EL (cell line): ENCODE data around the gene ST6GALNAC2.

Experiments
- DNase-seq: peaks from one replicate; pipeline ENCODE4 v3.0.0-alpha.2; 2016

ST6GALNAC2 gene

DNA sequence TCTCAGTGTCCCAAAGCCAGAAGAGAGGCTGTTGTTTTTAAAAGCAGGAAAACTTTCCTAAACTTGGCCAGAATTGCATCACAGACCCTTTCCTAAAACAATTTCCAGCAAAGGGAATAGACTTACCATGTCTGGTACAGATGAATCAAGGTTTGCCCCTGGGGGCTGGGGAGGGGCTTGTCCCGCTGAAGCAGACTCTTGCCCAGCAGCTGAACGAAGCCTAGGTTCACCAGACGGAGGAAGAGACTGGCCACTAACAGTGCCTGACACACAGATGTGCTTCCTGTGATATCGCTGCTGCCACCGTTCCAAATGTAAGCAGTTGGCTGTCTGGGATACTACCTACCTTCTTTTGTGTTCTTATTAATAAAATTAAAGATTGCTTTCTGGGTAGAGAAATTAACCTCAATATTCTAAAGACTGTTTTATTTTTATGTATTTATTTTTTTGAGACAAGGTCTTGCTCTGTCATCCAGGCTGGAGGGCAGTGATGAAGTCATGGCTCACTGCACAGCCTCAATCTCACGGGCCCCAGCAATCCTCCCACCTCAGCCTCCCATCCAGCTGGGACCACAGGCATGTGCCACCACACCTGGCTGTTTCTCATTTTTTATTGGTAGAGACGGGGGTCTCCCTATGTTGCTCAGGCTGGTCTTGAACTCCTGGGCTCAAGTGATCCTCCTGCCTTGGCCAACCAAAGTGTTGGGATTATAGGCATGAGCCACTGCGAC, 32.3 kb downstream of the ST6GALNAC2 start:
- no peak for DNase-seq

DNA sequence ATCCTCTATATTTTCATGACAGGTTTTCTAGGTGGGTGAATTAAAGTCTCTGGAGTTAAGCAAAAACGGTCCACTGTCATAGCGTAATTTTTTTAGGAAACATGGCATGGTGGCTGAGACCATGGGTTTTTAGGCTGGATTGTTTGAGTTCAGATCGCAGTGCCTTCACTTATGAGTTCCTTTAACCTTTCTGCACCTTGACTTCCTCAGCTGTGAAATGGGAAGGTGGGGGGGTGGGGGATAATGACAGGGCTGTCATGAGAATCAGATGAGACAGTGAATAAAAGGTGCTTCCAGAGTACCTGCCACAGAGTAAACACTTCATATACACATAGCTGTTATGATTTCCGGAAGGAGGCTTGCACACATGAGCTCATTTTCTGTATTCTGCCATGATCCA, 34.0 kb downstream of the ST6GALNAC2 start:
- DNase-seq, result no peak

DNA sequence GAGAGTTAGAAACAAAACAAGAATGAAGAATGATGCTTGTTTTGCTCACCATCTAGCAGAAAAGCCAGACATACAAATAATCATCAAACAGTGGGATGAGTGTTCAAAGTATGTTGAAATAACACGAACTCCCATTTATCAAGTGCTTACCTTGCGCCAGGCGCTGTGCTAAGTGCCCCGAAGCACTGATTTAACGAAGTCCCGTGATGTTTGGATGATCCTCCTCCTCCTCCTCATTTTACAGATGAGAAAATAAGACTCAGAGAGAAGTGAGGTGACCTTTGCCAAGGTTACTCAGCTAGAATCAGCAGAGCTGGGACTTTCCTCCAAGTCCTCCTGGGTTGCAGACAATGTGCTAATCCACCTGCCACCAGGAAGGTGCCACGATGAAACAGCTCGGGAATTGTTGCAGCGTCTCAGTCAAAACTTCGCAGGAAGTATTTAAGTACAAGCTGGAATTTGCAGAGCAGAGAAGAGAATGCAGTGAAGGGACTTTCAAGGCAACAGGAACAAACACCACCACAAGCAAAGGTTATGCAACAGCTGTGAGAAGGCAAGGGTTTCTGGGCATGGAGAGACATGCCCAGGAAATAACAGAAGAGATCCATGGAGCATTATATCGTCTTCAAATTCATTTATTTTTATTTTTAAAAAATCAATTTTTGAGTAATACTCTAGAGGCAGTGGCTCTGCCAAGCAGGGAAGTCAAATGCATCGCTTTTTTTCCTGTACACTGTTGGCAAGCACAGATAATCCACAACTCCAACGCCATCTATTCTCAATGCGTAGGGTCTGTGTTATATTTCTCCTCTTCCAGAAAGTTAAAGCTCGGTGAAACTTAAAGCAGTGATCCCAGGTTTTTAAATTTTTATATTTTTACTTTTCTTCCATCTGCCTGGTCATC, 34.7 kb downstream of the ST6GALNAC2 start:
- no peak for DNase-seq

DNA sequence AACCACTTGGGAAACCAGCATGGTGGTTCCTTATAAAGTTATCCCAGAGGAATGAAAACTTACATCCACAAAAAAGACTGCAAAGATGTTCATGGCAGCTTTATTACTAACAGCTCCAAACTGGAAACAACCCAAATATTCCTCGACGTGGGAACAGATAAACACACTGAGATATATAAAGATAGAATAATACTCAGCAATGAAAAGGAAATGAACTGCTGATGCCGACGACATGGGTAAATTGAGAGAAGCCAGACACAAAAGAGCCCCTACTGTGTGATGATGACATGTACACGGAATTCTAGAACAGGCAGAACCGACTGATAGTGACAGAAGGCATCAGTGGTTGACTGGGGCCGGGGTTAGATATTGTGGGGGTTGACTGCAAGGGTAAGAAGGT, 36.1 kb downstream of the ST6GALNAC2 start:
- DNase-seq, result no peak

DNA sequence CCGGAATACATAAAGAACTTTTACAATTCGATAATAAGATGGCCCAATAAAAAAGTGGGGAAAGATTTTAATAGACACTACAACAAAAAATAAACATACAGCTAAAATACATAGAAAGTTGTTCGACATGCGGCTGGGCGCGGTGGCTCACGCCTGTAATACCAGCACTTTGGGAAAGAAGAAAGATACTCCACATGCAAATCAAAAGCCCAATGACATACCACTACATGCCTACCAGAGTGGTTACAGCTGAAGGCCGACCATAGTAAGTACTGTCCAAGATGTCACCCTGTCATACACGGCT, 36.5 kb downstream of the ST6GALNAC2 start:
- DNase-seq, result no peak

DNA sequence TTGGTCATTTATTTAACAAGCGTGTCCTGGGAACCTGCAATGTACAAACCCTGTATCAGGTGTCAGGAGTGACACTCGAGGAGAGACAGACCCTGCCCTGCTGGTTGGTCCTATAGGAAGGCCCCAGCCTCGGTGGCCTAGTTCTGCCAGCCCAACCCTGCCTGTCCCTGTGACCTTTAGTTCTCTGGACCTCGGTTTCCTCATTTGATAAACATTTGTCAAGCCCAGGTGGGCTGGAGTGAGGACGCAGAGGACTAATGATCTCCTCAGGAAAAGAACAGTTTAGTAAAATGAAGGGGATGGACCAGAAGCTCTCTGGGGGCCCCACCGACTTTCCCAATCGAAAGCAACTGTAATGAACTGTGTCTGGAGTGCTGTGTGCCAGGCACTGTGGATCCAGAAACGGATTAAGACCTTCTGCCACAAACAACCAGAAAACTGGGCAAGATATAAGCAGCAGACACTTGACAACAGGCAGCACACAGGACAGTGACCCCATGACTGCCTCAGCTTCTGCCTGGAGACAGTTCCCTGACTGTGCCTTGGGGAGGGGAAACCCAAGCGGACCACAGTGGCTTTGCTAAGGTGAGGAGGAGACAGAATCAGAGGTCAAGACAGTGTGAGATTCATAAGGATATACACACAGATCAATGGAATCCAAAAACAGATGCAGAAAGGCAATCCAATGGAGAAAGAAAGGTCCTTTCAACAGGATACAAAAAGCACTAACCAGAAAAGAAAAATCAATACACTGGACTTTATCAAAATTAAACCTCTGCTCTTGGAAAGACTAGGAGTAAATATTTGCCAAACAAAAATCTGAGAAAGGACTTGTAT, 37.1 kb downstream of the ST6GALNAC2 start:
- no peak for DNase-seq

DNA sequence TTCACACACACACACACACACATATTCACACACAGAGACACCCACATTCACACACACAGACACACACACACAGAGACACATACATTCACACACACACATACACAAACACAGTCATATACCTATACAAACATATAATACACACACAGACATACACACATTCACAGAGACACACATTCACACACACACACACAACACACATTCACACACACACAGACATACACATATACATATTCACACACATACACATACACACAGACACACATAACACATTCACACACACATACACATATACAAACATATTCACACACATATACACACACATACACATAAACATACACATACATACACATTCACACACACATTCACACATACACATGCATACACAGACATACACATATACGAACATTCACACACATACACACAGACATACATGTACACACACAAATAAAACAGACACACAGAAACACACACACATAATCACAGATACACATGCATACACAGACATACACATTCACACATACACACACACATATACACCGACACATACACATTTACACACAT, 37.9 kb downstream of the ST6GALNAC2 start:
- DNase-seq, result no peak

DNA sequence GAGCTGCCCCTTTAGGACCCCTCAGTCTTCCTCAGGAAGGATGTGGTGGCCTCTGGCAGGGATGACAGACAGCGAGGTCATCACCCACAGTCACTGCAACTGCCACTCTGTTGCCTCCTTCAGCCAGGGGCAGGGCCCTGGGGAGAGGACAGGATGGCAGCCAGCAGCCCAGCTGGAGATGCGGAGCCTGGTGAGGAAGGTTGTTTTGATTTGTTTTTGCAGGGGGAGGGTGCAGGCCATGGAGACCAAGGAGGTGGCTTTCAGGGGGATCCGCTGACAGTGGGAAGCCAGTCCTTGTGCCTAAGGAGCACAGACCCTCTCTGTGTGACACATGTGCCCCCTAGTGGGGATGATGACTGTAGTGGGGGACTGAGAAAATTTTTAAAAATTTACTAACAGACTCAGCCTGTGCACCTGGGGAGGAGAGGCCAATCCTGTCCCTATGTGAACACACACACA, 38.4 kb downstream of the ST6GALNAC2 start:
- peak; percentile 70 for DNase-seq

DNA sequence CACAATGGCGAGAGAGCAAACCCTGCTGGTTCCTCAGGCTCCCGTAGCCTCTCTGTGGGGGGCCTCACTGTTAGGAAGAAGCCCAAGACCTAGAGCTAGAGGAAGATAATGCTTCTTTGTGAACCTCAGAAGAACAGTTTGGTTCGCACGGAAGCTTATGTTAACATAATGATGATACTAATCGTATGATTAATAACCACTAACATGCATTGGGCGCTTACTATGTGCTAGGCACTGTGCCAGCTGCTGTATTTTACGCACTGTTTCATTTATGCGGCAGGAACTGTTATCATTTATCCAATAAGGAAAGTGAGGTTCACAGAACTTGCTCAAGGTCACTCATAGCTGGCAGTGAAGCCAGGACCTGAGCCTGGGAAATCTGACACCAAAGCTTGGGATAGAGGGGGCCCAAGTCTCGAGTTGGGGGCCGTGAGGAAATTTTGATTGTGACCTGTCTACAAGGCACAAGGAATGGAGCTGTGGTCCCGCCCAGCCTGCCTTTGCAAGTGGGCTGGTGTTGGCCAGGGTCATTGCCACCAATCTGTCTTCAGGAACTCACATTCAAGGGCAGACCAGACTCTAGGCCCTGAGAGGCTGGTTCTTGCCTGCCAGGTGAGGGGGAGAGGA, 39.0 kb downstream of the ST6GALNAC2 start:
- peak; percentile 95 for DNase-seq

DNA sequence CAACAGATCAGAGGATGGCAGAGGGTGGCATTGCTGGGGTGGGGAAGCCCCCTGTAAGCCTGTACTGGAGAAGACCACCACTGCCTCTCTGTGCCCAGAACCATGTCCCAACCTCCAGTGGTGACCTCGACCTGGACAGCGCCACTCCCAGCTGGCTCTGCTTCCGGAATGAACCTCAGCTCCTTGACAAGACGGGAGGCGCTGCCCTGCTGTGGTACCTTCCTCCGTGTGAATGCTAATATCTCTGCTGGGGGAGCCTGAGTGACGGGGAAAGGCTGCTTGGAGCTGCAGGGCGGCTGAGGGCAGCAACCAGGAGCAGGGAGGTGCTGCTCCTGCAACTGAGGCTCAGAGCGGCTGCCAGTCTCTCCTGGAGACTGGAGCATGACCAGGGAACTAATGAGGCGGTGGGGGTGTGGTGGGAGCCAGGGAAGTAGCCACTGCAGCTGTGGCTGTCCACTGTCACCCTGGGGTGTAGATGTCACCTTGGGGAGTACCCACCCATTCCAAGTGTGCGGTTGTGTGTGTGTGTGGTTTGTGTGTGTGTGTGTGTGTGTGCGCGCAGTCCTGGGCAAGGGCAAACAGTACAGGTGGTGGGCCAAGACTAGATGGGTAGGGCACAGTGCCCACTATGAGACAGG, 39.6 kb downstream of the ST6GALNAC2 start:
- no peak for DNase-seq

DNA sequence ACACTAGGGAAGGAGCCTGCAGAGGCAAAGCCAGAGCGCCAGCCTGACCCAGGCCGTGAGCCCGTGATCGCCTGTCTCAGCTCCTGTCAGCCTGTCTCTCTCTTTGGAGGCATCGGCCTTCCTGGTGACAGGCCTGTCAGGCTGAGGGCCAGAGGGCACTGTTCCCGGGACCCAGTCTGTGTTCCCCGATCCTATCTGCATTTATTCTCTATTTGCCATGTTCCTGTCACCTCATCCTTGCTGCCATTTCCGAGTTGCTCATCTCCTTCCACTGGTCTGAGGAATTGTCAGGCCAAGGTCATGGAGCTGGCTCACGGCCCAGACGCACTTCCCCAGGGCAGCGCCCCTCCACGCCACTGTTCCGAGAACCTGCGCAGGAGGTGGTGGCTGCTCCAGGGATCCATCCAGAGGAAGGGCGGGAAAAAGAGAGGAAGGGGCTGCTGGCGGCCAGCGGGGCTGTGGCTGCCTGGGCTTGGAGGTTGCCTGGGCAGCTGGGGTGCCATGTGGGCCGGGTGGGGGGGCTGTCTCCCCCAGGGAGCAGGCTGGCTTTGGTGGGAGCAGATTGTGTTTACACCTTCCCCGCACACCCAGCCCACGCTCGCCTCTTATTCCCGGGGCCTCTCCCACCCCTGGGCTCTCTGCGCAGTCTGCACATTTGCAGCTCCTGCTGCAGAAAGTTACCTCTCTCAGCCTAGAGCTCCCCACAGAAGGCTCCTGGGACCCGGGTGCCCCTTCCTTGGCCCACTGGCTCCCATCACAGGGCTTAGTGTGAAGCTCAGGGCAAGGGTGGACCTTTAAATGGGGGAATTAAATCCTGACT, 40.9 kb downstream of the ST6GALNAC2 start:
- DNase-seq, result no peak

DNA sequence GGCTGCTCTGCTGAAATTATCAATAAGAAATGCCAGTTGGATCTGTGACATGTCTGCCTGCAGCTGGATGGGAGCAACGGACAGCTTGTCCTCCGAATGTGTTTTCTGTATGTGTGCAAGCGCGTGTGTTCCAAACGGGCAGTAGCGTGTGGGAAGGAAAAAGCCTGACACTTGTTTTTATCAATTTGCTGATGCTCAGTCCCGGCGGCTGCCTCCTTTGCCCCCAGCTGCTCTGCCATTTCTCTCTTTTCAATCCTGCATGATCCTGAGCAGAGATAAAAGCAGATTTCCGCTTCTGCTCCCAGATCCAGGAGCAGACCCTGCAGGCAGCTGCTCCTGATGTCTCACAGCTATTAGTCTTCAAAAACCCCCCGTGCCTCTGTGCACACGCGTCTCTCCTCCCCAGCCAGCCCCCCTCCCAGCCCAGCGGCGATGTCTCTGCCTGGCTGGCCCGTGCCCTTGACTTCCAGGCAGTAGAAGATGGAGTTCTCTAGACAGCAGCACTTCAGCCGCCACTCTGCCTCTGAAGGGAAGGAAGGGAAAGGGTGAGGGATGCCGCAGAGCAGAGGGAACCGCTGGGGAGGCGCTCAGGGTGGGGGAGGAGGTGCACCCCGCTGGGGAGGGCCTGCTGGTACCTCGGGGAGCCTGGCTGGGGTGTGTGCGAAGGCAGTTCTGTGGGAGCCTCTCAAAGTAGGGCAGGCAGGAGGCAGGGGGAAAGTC, 41.7 kb downstream of the ST6GALNAC2 start:
- no peak for DNase-seq

DNA sequence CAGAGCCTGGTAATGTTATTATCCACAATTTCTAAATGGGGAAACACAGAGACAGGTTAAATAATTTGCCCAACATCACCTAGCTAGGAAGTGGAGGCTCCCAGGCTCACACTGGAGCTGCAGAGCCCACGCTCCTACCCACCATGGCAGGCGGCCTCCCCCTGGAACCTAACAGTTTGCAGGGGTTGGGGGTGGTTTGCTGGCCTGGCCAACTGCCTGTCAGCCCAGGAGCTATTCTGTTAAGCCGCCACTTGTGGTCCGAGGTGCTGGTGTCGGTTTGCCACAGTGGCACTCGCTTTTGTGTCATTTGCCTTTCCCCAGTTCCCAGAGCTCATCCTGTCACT, 42.2 kb downstream of the ST6GALNAC2 start:
- no peak for DNase-seq

DNA sequence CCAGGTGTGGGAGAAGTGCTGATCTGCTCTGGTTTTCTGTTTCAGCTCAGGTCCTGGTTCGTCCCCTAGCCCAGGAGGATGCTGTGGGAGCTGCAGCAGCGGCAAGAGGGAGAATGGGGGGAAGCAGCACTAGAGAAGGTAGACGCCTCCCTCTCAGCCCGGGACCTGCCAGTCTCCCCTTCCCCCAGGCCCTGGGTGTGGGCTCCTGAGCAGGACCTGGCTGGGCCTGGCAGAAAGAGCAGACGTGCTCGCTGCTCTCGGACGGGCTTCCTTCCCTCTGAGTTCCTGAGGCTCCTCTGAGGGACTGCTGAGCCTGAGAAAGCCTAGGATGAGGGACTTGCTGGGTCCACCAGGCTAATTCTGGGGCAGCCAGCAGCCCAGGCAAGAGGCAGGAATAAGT, 42.7 kb downstream of the ST6GALNAC2 start:
- DNase-seq, result no peak

DNA sequence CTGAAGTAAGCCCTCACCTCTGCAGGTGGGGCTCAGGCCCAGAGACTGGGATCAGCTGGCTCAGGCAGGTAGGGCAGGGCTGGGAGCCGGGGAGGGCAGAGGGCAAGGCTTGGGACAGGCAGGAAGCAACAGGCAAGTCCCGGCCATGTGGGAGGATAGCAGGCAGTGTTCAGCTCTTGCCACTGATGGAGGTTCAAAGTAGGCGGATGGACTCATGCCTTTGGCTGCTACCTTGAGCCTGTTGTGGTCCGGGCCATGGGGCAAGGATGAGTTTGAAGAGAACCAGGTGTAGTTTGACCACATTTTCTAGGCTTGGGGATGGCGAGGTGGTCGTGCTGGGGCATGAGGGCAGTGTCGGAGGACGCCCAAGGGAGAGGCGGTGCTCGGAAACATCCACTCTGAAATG, 43.1 kb downstream of the ST6GALNAC2 start:
- no peak for DNase-seq

DNA sequence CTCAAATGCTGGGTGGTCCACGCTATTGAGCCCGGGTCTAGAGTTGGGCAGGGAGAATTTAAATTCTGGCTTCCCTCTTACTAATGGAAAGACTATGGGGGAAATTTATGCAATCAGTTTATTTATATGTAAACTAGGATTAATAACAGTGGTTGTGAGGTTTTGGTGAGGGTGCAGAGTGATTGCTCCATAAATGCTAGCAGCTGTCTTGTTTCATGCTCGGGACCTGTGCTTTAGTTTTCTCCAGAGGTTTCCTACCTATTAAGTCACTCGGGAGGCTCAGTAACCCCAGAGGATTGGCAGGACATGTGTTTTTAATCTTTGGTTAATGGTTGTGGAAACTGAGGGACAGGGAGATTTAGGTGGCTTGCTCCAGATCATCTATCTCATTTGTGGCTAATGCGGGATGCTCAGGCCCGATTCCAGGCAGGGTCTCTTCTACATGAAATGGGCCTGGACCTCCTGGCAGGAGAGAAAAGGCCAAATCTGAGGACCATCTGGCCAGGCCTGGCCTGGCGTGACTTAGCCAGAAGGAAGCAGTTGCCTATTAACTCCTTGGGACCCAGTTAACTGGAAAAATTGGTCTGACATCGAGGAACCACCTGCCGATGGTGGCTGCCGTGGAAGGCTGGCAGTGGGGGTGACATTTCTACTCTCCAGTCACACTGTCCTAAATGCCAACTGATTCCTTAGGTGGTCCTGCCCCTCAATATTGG, 43.8 kb downstream of the ST6GALNAC2 start:
- DNase-seq, result no peak

DNA sequence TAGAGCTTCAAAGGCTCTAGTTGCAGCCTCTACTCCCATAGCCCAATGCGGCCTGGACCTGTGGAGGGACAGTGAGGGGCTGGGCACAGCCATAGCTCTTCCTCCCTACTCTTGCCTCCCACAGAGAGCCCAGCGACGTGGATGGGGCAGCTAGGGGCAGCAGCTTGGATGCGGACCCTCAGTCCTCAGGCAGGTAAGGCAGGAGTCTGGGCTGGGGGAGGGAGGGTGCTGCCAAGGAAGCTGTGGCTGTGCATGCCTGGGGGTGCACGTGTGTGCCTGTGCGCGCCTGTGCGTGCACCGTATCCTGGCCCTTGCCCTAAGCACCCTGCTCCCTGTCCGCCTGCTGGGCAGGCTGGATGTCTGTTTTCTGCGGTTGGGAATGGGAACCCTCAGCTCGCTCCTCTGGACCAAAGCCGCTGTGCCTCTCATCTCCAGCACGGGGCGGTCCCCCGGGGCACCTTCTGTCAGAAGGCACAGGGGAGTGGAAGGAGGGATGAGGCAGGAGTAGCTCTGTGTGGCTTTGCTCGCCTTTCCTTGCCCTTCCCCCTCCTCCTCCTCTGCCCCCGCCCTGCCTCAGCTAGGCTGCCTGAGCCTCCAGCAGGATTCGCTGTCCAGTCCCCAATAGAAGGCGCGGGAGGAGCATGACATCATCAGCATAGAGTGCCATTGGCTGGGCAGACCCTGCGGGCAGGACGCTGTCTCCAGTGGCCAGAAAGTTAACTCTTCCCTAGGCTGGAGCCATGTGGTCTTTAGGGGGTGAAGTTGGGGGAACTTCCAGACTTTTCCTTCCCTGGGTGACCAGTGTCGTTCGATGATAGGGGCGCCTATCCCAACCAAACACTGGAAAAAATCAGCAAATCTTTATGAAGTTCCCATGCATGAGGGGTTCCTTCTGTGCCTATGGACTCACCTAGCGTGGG, 45.0 kb downstream of the ST6GALNAC2 start:
- peak; percentile 96 for DNase-seq

DNA sequence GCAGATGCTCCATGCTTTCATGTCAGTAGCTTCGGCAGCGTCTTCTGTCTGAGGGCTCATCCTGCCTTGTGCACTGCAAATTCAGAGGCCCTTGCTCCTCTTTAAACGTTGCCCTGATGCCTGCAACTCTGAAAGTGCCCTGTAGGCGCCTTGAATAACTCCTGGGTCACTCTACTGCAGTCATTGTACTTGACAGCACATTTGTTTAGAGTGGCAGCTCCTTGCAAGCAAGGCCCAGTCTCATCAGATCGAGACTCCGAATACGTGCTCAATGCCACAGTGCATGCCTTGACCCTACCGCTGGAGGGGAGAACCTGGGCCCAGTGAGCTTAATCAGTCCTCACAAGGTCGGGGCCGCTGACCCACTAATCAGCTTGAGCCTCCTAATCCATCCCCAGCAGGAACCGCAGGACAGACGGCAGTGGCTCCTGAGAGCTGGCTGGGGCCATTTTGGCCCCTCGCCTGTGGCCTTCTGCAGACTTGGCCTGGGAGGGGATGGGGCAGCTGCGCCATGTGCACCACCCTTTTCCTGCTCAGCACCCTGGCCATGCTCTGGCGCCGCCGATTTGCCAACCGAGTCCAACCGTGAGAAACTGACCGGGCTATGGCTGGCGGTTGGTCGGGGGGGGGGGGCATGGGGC, 45.9 kb downstream of the ST6GALNAC2 start, which contains the start of gene PRCD:
Gene PRCD (plus strand): TSS at position 414 of the 641 bp plus-strand sequence. CDS start 98 bp downstream, at position 512.
- no peak for DNase-seq
